WERI-Rb-1 (cell line): ENCODE data around the gene SMIM23.
A peak's percentile ranks its signal among the peaks of the same experiment; 100 is the strongest.

ENCODE experiments used
- DNase-seq: peaks from one replicate; pipeline ENCODE4 v3.0.0-alpha.2; 2020
- H3K27ac ChIP-seq: fragments of 250-450 bp; sonication (Bioruptor Pico); 2 replicates; pipeline ENCODE4 v1.5.1; 2020; ENCODE audit warnings: mild to moderate bottlenecking, moderate library complexity
- H3K27me3 ChIP-seq: fragments of 250-450 bp; sonication (Bioruptor Pico); 2 replicates; pipeline ENCODE4 v1.5.1; 2021; ENCODE audit warnings: mild to moderate bottlenecking, low read depth, moderate library complexity; ENCODE audit not compliant: insufficient read depth, severe bottlenecking
- H3K36me3 ChIP-seq: fragments of 250-450 bp; sonication (Bioruptor Pico); 2 replicates; pipeline ENCODE4 v1.5.1; 2020; ENCODE audit warnings: mild to moderate bottlenecking, moderate library complexity
- H3K4me3 ChIP-seq: 2 replicates; pipeline ENCODE4 v1.5.1; 2011; ENCODE audit warnings: low read depth, mild to moderate bottlenecking, control low read depth, low read length
- H3K9me3 ChIP-seq: fragments of 250-450 bp; sonication (Bioruptor Pico); 2 replicates; pipeline ENCODE4 v1.5.1; 2021; ENCODE audit warnings: mild to moderate bottlenecking, moderate library complexity; ENCODE audit not compliant: severe bottlenecking
- TF ChIP-seq, protein P1 (sequence below): IDR thresholded peaks from 2 replicates; pipeline ENCODE4 v1.5.1; 2011; ENCODE audit warnings: low read depth, mild to moderate bottlenecking, control low read depth, inconsistent platforms, low read length

Gene SMIM23

GRCh38 chr5:171785517-171785916 is at the start of gene SMIM23:
Gene SMIM23, plus strand, starts transcription at chr5:171785817. Its CDS starts 55 bp downstream, at chr5:171785872.
- TF ChIP-seq, protein P1, sequence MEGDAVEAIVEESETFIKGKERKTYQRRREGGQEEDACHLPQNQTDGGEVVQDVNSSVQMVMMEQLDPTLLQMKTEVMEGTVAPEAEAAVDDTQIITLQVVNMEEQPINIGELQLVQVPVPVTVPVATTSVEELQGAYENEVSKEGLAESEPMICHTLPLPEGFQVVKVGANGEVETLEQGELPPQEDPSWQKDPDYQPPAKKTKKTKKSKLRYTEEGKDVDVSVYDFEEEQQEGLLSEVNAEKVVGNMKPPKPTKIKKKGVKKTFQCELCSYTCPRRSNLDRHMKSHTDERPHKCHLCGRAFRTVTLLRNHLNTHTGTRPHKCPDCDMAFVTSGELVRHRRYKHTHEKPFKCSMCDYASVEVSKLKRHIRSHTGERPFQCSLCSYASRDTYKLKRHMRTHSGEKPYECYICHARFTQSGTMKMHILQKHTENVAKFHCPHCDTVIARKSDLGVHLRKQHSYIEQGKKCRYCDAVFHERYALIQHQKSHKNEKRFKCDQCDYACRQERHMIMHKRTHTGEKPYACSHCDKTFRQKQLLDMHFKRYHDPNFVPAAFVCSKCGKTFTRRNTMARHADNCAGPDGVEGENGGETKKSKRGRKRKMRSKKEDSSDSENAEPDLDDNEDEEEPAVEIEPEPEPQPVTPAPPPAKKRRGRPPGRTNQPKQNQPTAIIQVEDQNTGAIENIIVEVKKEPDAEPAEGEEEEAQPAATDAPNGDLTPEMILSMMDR: no peak
- Histone ChIP-seq H3K36me3 (no peaks in the 10 kb centered on the region), H3K27ac (no peak within 1 kb of the TSS), H3K4me3 (no peak within 1 kb of the TSS), H3K27me3 (peaks cover 32% of the 10 kb centered on the region), H3K9me3 (no peaks in the 10 kb centered on the region)
- DNase-seq: no peak

- TF ChIP-seq, protein P1: no peak
- H3K9me3 ChIP-seq: no peaks in the 10 kb centered on the region
- H3K27ac ChIP-seq: no peak overlapping the region
- no peaks in the 10 kb centered on the region for H3K36me3 ChIP-seq
- peaks cover 42% of the 10 kb centered on the region for H3K27me3 ChIP-seq
- H3K4me3 ChIP-seq: no peak overlapping the region
- no peak for DNase-seq
These were observed 48.4 kb upstream of the SMIM23 start for GRCh38 chr5:171736976-171737891.

GRCh38 chr5:171738501-171738900 is 47.1 kb upstream of the SMIM23 start:
- Histone ChIP-seq H3K36me3 (no peaks in the 10 kb centered on the region), H3K9me3 (no peaks in the 10 kb centered on the region), H3K4me3 (no peak overlapping the region), H3K27ac (no peak overlapping the region), H3K27me3 (peaks cover 46% of the 10 kb centered on the region)
- no peak for DNase-seq
- TF ChIP-seq, protein P1: no peak

- Histone ChIP-seq H3K9me3 (no peaks in the 10 kb centered on the region), H3K27ac (no peak overlapping the region), H3K27me3 (peaks cover 44% of the 10 kb centered on the region), H3K4me3 (no peak overlapping the region), H3K36me3 (no peaks in the 10 kb centered on the region)
- TF ChIP-seq, protein P1: no peak
- no peak for DNase-seq
These were observed 46.3 kb upstream of the SMIM23 start for GRCh38 chr5:171739271-171739670.

DNA sequence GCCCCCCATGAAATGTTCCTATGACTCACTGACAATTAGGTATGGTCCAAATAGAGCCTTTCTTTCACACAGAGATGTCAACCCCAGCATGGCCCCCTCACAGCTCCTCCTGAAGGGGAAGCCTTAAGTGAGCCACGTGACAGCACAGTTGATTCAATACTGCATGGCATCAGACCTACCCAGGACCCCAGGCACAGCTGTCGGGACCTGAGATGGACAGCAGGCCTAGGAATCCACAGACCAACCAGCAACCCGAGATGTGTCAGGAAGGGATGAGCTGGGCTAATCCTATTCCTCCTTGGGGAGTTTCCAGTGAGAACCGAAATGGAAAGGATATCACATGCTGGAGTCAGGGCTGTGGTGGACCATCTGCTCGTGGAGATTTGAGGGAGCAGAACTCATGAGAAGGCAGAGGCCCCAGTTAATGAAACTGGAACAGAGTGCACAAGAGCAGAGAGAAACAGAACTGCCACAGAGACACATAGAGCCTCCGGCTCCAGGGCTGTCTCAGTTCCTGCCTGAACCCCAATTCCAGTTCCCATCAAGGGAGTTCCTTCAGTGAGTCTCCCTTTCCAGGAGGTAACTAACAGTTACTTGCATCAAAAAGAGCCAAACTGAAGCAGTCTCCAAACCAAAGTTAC is 42.1 kb upstream of the SMIM23 start:
- no peak overlapping the region for H3K27ac ChIP-seq
- peaks cover 38% of the 10 kb centered on the region for H3K27me3 ChIP-seq
- no peaks in the 10 kb centered on the region for H3K9me3 ChIP-seq
- DNase-seq: peak; percentile 44
- no peak overlapping the region for H3K4me3 ChIP-seq
- TF ChIP-seq, protein P1: no peak
- no peaks in the 10 kb centered on the region for H3K36me3 ChIP-seq
